ES-I3 (cell line): ENCODE measurements around the gene TOM1.

Experiments
- H3K36me3 ChIP-seq: 2 replicates; pipeline ENCODE4 v1.6.1; 2013; ENCODE audit warnings: mild to moderate bottlenecking, low read length, control low read depth, moderate library complexity; ENCODE audit not compliant: insufficient read depth
- H3K4me1 ChIP-seq: 2 replicates; pipeline ENCODE4 v1.6.1; 2013; ENCODE audit warnings: mild to moderate bottlenecking, control low read depth, low read length; ENCODE audit not compliant: insufficient read depth
- H3K9ac ChIP-seq: 2 replicates; pipeline ENCODE4 v1.6.1; 2013; ENCODE audit warnings: low read depth, mild to moderate bottlenecking, low read length, moderate library complexity
- H3K9me3 ChIP-seq: 2 replicates; pipeline ENCODE4 v1.6.1; 2013; ENCODE audit warnings: mild to moderate bottlenecking, low read length, moderate library complexity; ENCODE audit not compliant: control insufficient read depth, insufficient read depth

The TOM1 gene

DNA sequence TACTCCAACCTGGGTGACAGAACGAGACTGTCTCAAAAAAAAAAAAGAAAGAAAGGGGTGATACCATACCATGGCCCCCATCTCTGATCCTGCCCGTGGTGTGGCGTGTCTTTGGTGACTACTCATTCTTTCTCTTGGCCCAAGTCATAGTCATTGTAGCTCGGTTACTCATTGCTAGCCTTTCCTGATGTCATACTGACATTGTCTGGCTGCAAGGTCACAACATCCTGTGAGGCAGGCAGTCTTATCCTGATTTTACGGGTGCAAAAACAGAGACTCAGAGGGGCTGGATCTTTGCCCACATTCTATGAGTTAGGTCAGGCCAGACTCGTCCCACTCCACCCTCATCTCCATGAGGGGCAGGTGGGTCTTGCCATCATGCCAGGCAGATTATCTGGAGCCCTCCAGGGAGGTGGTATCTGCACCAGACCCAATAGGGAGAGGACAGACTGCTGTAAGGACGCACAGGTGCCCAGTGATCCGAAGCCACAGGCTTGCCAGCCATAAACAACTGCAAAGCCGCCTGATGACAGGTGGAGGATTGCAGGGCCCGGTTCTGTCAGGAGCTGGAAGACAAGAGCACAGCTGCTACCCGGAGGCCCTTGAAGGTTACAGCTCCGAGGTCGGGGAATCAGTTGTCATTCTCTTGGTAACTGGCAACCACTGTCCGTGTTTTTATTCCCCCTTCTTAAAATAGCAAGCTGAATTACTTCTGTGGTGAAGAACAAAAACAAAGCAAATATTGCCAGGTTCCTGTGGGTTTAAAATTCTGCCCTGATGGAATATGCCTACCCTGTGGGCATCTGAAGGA lies 13.8 kb downstream of the TOM1 start:
- H3K4me1 ChIP-seq, result peaks cover 12% of the 10 kb centered on the region; the same call in 1 of the 2 replicates
- H3K9me3 ChIP-seq, result no peaks in the 10 kb centered on the region
- H3K9ac ChIP-seq, result no peak overlapping the region
- no peaks in the 10 kb centered on the region for H3K36me3 ChIP-seq

- H3K36me3 ChIP-seq, result no peaks in the 10 kb centered on the region
- H3K4me1 ChIP-seq, result peaks cover 12% of the 10 kb centered on the region; the same call in 1 of the 2 replicates
- no peaks in the 10 kb centered on the region for H3K9me3 ChIP-seq
- H3K9ac ChIP-seq, result no peak overlapping the region
Observed at GRCh38 chr22:35314161-35314942, 14.7 kb downstream of the TOM1 start.

- Histone ChIP-seq H3K36me3 (no peaks in the 10 kb centered on the region), H3K4me1 (peaks cover 12% of the 10 kb centered on the region; the same call in 1 of the 2 replicates), H3K9ac (no peak overlapping the region), H3K9me3 (no peaks in the 10 kb centered on the region)
Observed at GRCh38 chr22:35315141-35315854, 15.6 kb downstream of the TOM1 start.

GRCh38 chr22:35315855-35316745 lies 16.4 kb downstream of the TOM1 start:
- H3K36me3 ChIP-seq, result no peaks in the 10 kb centered on the region
- H3K9ac ChIP-seq, result no peak overlapping the region

DNA sequence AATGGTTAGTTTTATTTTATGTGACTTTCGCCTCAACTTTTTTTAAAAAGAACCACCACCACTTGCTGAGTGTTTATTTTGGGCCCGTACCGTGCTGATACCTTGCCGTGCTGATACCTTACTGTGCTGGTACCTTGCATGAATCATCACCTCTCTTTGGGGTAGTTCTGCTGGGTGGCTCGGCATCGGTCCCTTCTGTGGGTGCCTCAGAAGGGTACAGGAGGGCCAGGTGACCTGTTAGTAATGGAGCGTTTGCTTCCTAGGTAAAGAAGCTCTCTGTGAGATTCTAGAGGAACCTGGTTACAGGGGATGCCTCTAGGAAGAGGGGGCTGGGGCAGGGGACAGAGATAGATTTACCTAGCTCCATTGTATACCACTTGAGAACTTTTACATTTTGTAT lies 17.1 kb downstream of the TOM1 start:
- Histone ChIP-seq H3K4me1 (peaks cover 12% of the 10 kb centered on the region; the same call in 1 of the 2 replicates), H3K9ac (no peak overlapping the region), H3K36me3 (no peaks in the 10 kb centered on the region), H3K9me3 (no peaks in the 10 kb centered on the region)

More at GRCh38 chr22:35315855-35316745, 16.4 kb downstream of the TOM1 start:
- Histone ChIP-seq H3K4me1 (peaks cover 12% of the 10 kb centered on the region; the same call in 1 of the 2 replicates), H3K9me3 (no peaks in the 10 kb centered on the region)

DNA sequence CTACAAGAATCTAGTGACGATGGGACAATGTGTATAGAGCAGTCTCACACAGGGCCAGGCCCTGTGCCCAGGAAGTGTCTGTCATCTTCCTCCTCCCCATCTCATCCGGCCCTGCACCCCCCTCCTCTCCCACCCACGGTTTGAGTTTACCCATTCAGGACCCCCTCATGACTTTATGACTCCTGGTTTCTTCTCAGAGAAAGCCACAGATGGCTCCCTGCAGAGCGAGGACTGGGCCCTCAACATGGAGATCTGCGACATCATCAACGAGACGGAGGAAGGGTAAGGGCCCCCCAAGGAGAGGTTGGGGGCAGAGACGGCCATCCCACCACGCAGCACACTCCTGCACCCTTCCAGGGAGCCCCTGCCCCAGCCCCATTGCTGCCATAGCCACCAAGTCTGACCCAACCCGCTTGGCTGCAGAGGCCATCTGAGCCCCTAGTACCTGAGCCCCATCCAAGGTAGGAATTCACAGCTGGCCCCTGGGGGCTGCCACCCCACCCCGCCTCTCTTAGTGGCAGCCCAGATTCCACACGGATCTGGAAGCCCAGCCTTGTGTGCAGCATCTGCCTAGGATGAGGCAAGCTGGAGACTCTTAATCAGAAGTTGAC lies 18.1 kb downstream of the TOM1 start:
- H3K36me3 ChIP-seq, result no peaks in the 10 kb centered on the region
- H3K9me3 ChIP-seq, result no peaks in the 10 kb centered on the region
- H3K4me1 ChIP-seq, result peaks cover 6% of the 10 kb centered on the region; the same call in 1 of the 2 replicates
- no peak overlapping the region for H3K9ac ChIP-seq

GRCh38 chr22:35318346-35319215 lies 18.9 kb downstream of the TOM1 start:
- Histone ChIP-seq H3K9ac (no peak overlapping the region), H3K4me1 (0 out of 2 replicates have a peak, but pooled peaks cover 5% of the 10 kb centered on the region), H3K9me3 (no peaks in the 10 kb centered on the region), H3K36me3 (peaks cover 2% of the 10 kb centered on the region; the same call in 1 of the 2 replicates)

DNA sequence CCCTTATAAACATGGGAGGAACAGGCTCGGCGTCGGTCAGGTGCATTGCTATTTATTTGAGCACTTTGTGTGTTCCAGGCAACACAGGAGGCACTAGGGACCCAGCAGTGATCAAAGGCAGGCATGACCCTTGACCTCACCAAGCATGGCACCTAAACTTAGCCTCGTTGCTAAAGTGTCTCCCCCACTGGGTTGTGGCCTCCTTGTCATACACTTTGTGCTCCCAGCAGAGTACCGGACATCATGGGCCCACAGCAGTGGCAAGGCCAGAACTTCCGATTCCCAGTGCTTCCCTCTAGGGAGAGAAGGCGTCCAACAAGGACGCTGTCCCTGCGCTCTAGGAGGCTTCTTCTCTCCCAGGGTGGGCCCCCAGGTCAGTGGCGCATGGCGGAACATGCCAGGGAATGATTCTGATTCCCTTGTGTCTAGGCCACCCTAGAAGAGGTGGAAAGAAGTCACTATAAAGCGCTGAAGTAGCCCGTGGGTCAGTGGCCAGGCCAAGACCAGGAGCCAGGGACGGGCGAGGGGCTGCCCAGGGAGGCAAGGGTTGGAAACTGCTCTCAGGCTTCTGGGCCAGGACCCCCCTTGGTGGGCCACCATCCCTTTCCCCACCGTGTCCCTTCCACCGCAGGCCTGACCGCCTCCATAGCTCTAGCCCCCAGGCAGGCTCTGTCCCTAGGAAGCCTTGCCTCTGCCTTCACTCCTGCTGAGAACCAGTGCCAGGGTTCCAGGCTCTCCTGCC lies 19.7 kb downstream of the TOM1 start:
- Histone ChIP-seq H3K4me1 (no peaks in the 10 kb centered on the region), H3K9me3 (no peaks in the 10 kb centered on the region), H3K9ac (no peak overlapping the region), H3K36me3 (peaks cover 2% of the 10 kb centered on the region; the same call in 1 of the 2 replicates)

DNA sequence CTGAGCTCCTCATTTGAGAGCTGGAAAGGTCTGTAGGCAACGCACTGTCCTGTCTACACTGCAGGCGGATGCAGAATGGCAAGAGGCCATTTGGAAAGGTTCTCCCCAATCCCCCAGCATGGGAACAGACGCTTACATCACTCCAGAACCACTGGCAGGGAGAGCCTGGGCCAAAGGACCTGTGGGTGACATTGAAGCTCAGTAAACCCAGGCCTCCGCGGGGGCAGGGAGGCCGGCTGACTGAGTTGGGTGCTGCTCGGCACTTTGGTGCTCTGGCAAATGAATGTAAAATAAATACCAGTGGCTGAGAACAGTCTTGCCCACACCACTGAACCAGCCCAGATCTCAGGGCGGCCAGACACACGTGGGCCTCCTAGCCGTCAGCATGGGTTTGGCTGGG lies 22.4 kb downstream of the TOM1 start:
- Histone ChIP-seq H3K9ac (no peak overlapping the region), H3K9me3 (no peaks in the 10 kb centered on the region), H3K36me3 (peaks cover 2% of the 10 kb centered on the region; the same call in 1 of the 2 replicates), H3K4me1 (no peaks in the 10 kb centered on the region)

- peaks cover 2% of the 10 kb centered on the region; the same call in 1 of the 2 replicates for H3K36me3 ChIP-seq
Observed at GRCh38 chr22:35322893-35323292, 23.2 kb downstream of the TOM1 start.

GRCh38 chr22:35323305-35323704 lies 23.6 kb downstream of the TOM1 start:
- Histone ChIP-seq H3K9me3 (no peaks in the 10 kb centered on the region), H3K9ac (no peak overlapping the region), H3K36me3 (peaks cover 2% of the 10 kb centered on the region; the same call in 1 of the 2 replicates), H3K4me1 (no peaks in the 10 kb centered on the region)

More at GRCh38 chr22:35322893-35323292, 23.2 kb downstream of the TOM1 start:
- H3K9me3 ChIP-seq, result no peaks in the 10 kb centered on the region
- no peak overlapping the region for H3K9ac ChIP-seq
- H3K4me1 ChIP-seq, result no peaks in the 10 kb centered on the region

GRCh38 chr22:35324067-35324466 lies 24.4 kb downstream of the TOM1 start:
- no peak overlapping the region for H3K9ac ChIP-seq
- peaks cover 2% of the 10 kb centered on the region; the same call in 1 of the 2 replicates for H3K36me3 ChIP-seq
- no peaks in the 10 kb centered on the region for H3K4me1 ChIP-seq
- H3K9me3 ChIP-seq, result no peaks in the 10 kb centered on the region
